Stimulated activated CD4-positive, alpha-beta T cell treated with anti-CD3 and anti-CD28 coated beads, TNF-alpha, amount 100 ng/mL, for 48 hours (primary cell): ENCODE measurements around the gene ZBTB17.
"Not testable (repeated sequence)": the region's sequence is repeated elsewhere in the genome, so short reads cannot be mapped to it uniquely, and the experiment has no call there.

Experiments used
- DNase-seq, 3 donors: peaks; one replicate each; pipeline ENCODE4 v3.0.0-alpha.2; 2020; ENCODE audit warnings: low read depth in 3 of 3

The ZBTB17 gene

DNA sequence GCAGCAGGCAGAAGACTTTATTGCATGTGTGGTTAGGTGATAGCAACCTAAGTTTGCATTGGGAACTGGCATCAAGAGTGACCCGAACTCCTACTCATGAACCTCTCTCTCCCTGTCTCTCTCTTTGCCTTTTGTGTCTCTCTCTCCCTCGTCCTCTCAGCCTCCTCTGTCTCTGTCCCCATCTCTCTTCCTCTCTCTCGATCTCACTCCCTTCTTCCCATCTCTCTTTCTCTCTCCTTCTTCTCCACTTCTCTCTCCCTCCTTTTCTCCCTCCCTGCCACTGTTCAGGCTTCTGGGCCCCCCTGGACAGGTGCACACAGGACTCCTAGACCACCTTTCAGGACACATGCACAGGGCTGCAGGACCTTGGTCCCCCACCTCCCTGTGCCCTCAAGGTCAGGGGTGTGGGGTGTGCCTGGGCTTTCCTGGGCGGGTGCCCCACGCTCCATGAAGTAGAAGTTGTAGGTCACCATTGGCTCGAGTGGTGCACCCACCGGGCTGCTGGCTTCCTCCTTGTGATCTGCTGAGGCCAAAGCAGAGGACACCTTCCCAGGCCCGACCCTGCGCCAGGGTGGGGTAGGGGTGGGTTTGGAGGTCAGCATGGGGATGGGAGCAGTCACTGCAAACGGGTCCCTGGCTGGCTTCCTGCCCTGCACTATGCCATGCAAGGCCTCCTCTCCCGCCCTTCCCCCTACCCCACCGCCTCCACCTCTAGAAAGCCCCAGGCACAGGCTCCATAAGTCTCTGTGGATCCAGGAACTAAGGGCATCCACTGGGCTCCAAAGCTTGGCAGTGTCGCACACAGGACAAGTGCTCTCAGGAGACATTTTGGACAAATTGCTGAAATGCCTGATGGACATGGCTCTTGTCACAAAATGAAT, 13.2 kb upstream of the ZBTB17 start:
- no peak for DNase-seq

DNA sequence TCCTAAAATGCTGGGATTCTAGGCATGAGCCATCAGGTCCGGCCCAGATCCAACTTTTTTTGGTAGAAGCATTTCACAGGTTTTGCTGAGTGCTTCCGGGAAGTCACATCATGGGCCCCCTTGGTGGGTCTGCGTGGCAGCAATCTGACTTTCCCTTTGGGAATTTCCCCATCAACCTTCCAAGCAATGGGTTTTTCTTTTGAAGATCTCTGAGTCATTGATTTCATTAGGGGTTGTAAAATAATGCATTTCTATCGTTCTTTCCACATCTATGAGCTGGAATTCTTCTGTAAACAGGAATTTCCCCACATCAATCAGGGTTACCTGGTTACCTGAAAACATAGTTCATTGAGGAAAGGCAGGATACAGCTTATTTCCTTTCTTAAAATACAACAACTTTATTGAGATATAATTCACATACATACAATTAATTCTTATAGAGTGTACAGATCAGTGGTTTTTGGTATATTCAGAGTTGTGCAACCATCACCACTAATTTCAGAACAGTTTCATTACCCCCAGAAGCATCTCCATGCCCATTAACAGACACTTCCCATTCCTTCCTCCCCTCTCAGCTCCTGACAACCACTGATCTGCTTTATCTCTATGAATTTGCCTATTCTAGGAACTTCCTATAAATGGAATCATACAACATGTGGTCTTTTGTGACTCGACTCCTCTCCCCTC, 9.9 kb upstream of the ZBTB17 start:
- no peak for DNase-seq

DNA sequence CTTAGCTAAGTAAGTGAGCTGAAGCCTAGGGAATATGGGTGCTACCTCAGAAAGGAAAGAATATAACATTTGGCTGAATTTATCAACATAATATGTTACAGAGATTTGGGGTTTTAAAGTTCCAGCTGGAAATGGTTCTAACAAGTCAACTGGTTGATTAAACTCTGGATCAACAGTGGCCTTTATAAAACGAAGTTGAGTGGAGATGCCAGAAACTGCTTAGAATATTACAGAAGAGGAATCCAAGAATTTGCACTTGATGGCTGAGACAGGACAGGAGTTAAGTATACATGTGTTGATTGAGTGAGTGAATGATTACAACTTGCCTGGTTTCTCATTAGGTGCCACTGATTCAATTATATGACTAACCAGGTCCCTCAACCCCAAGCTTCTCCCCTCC, 7.4 kb upstream of the ZBTB17 start:
- DNase-seq, result no peak

DNA sequence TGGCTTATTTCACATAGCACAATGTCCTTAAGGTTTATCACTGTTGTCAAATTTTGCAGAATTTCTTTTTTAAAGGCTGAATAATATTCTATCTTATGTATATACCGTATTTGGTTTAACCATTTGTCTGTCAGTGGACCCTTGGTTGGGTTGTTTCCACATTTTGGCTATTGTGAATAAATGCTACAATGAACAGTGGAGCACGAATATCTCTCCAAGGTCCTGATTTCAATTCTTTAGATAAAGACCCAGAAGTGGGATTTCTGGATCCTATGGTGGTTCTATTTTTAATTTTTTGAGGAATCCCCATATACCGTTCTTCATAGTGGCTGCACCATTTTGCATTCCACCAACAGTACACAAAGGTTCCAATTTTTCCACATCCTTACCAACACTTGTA, 5.8 kb upstream of the ZBTB17 start:
- DNase-seq, result no peak

DNA sequence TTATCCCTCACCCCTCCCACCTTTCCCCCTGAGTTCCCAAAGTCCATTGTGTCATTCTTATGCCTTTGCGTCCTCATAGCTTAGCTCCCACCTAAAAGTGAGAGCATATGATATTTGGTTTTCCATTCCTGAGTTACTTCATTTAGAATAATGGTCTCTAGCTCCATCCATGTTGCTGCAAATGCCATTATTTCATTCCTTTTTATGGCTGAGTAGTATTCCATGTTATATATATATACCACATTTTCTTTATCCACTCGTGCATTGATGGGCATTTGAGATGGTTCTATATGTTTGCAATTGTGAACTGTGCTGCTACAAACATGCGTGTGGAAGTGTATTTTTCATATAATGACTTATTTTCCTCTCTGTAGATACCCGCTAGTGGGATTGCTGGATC, 2.0 kb upstream of the ZBTB17 start:
- not testable (repeated sequence) for DNase-seq

DNA sequence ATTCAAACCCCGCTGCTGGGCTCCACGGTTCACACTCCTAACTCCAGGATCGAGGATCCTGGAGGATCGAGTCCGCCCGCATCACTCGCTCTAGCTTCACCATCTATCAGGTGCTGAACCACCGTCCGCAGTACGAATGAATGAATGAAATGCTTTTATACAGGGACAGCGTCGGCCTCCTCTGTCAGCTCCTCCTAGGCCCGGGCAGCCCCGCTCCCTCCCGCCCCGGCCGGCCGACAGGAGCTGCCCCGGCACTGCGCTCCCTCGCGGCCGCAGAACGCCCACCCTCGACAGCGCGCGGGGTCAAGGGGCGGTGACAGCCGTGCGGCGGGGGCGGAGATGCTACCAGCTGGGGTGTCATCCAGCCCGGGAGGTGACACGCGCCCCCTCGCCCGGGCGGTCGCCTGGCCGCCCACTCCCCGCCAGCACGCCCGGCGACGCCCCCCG, 520 bp downstream of the ZBTB17 start:
- peak; percentile 54 to 67 (median 57) for DNase-seq

DNA sequence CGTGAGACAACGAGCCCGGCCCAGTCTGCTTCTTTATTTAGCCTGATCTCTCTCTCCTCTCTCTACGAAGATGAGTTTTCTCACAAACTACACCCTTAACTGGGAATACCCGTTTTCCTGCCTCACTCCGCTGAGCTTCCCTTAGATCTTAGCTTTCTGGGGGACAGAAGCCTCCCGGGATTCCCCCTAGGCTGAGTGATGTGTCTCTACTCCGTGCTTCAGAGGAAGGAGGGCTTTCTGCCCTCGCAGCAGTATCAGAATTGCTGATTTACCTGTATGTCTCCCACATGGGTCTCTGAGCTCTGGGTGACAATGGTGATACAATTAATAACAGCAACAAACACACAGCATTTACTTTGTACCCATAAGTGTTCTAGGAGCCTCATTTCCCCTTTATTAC, 1.0 kb downstream of the ZBTB17 start:
- DNase-seq, result no peak

DNA sequence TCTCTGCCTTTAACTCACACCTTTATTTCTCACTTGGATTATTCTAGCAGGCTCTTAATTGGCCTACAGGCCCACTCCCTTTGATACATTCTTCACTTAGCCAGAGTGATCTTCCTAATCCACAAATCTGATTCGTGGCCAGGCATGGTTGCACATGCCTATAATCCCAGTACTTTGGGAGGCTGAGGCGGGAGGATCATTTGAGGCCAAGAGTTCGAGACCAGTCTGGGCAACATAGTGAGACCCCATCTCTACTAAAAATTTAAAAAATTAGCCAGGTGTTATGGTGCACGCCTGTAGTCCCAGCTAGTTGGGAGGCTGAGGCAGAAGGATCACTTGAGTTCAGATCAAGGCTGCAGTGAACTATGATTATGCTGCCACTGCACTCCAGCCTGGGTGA, 2.1 kb downstream of the ZBTB17 start:
- no peak for DNase-seq

DNA sequence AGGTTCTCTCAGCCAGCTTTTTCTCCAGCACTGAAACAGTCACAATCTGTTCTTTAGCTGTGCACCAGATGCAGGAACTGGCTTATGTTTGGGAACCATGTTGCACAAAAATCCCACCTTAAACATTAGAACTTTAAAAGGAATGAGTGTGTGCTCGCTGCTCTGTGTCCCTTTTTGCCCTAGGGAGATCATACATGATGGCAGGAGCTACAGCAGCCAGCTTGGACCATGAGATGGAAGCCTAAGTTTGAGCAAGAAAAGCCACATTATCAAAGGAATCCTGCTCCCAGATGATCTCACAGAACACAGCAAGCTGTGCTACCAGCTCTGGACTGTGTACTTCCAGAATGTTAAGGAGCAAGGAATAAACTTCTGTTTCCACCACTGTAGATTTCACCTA, 3.5 kb downstream of the ZBTB17 start:
- no peak for DNase-seq

DNA sequence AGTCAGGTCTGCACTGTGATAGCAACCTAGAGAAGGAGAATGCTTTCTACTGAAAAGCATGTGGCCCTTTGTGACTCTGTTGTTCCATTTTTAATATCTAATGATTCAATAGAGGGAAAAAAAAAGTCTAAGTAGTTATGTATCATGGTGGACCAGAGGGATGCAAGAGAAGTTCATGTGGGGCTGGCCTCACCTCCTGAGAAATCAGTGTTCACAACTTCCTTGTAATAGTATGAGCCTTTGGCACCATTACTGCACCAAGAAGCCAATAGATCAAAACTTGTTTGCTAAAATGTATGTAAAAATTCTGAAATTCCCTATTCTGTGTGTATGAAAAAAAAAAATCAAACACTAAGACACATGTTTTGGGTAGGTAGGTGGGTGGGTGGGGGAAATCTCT, 5.0 kb downstream of the ZBTB17 start:
- DNase-seq, result no peak

DNA sequence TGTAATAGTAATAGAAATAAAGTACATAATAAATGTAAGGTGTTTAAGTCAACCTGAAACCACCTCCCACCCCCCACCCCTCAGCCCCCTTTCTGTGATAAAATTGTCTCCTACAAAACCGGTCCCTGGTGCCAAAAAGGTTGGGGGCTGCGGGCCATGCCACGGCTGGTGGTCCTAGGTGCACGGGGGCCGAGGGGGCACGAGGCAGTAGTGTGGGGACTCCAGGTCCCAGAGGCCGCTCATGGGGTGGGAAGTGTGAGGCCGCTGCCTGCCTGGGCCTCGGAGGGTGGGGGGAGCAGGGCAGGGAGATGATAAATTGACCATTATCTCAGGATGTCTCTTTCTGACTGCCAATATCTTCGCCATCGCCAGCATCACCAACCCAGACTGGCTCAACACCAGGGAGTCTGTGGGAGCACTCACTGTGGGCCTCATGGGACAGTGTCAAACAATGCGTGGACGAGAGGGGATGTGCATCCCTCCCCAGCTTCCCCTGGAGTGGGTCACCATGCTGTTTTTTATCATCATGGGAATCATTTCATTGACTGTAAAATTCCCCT, 6.5 kb downstream of the ZBTB17 start:
- DNase-seq, result no peak

DNA sequence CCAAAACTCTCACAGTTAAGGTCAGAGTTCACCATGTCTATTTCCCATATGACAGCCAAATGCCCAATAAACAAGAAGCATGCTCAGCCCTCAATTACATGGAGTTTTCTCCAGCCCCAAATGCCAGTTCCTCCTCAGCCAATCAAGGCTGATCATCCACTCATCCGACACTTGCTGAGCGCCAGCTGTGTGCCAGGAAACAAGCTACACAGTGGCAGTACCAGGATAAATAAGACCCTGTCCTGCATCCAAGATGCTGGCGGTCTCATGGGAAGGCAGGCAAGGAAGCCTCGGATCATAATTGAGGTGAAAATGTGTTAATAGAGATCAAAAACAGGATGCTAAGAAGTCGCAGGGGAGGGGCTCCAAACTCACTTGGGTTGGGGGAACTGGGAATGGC, 7.7 kb downstream of the ZBTB17 start:
- no peak for DNase-seq

DNA sequence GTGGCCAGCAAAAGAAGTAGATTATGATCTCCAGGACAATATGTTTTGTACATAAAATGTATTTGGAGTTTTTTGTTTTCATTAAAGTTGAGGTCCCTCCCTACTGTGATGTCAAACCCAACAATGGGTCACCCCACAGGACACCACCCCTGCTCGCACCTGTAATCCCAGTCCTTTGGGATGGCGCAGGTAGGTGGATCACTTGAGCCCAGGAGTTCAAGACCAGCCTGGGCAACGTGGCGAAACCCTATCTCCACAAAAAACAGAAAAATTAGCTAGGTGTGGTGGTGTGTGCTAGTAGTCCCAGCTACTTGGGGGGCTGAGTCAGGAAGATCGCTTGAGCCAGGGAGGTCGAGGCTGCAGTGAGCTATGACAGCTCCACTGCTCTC, 9.0 kb downstream of the ZBTB17 start:
- DNase-seq, result no peak

DNA sequence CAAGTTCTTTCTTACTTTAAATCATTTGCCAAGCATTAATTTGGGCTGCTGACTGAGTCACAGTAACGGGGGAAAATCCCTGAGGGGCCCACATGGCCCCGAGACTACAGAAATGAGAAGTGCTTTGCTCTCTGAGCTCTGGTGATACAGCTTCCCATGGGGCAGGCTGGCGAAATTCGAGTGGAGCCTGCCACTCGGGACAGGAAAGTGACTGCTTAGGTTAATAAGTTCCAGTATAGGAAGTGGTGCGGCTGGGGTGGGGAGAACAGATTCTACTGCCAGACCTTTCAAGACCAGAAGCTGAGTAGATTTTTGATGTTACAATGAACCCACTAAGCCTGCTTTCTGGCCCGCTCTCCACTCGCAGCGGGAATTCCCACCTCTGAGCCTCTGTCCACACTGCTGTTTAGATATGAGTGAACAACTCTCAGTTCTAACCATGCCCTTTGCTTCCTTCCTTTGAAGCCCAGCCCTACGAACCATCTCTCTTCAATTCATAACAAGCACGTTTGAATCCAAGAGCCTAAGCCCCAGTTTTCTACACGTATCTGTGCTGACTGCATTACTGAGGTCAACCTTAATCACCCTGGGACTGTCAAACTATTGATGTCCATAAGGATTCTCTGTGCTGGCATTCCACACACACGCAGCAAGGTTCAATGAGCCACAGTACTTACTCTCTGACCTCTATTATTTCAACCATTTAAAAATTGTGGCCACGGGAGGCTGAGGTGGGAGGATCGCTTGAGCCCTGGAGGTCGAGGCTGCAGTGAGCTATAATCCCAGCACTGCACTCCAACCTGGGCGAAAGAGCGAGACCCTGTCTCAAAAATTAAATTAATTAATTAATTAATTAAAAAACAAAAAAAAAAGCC, 9.6 kb downstream of the ZBTB17 start:
- DNase-seq, result peak; percentile 63 to 87 (median 70)

DNA sequence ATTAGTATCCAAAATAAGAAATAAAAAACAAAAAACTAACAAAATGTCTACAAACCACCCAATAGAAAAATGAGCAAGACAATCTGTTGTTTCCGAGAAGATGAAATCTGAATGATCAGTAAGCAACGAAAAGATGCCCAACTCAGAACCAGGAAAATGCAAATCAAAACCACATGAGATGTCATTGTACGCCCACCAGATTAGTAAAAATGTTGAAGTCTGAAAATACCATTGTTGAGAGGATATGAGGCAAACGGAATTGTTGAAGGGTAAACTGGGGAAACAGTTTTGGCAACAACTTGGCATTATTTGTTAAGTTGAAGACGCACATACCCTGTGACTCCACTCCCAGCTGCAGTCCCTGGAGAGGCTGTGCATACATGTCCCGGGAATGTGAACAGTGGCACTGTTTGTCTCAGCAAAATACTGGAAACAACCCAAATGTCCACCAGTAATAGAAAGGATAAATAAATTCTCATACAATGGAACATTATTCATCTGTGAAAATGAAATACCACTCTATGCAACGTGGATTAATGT, 10.6 kb downstream of the ZBTB17 start:
- DNase-seq, result no peak

DNA sequence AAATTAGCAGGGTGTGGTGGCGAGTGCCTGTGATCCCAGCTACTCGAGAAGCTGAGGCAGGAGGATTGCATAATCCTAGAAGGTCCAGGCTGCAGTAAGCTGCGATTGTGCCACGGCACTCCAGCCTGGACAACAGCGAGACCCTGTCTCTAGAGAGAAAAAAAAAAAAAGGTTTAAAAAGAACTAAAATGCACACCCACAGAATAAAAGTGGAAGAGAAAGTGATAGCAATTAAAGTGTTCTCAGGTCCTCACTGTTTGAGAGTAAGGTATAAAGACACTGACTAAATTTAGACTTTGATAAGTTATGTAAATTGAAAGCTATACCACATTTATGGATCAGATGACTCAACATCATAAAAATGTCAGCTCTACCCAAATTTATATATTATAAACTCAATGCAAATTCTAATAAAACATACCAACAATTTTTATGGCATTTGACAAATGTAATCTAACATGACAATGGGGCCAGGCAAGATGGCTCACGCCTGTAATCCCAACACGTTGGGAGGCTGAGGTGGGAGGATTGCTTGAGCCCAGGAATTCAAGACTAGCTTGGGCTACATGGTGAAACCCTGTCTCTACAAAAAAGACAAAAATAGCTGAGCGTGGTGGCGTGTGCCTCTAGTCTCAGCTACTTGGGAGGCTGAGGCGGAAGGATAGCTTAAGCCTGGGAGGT, 11.8 kb downstream of the ZBTB17 start:
- no peak for DNase-seq

DNA sequence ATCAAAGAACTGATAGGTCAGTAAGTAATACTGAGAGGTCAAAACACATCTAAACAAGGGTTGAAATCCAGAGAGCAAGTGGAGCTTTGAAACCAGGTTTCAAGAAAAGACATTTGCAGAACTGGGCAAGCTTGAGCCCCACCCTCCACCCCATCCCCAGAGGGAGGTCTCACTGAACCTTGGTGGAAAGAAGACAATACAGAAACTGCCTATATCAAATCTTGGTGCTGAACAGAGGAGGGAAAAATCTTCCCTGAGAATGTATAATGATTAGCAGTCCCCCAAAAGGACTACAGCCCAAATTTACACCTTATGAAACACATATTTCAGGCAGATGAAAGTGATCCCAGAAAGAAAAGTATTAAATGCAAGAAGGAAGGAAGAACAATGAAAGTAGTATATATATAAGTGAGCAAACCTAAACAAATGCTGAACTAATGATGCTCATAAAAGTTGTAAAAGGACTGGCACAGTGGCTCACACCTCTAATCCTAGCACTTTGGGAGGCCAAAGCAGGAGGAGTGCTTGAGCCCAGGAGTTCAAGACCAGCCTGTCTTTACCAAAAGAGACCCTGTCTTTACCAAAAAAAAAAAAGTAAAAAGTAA, 12.4 kb downstream of the ZBTB17 start:
- DNase-seq, result no peak

DNA sequence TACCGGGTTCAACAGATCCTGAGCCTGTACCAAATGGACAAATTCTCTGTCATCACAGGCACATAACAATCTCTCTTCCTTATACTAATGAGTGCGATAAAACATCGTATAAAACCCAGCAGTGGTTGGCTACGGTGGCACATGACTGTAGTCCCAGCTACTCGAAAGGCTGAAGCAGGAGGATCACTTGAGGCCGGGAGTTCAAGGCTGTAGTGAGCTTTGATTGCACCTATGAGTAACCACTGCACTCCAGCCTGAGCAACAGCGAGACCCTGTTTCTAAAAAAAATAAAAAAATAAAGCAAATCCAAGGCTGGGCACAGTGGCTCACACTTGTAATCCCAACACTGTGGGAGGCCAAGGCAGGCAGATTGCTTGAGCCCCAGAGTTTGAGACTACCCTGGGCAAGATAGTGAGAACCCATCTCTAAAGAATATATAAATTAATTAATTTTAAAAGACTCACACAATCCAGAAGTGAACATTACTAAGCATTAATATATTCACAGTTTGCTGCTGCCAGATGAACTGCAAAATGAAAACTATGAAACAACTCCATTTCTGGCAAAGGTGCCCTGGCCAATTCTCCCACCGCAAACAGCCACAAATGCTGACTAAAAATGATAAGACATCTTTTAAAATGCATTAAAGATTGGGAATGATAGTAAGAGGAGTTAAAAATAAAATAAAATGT, 13.1 kb downstream of the ZBTB17 start:
- DNase-seq, result no peak

DNA sequence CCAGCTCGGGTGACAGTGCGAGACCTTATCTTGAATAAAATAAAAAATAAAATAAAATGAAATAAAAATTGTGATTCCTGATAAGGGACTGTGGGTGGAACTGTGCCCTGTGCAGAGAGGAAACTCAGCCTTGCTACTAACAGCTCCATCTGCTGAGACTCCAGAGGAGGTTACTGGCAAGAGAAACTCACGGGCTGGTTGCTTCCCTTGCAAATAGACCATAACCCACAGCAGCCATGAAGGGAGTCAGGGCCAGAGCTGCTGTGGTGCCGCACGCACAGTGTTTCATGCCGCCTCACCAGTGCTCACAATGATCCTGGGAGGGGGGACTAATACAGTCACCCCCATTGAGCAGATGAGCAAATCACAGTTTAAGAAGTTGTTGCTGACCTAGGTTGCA, 13.7 kb downstream of the ZBTB17 start:
- no peak for DNase-seq

DNA sequence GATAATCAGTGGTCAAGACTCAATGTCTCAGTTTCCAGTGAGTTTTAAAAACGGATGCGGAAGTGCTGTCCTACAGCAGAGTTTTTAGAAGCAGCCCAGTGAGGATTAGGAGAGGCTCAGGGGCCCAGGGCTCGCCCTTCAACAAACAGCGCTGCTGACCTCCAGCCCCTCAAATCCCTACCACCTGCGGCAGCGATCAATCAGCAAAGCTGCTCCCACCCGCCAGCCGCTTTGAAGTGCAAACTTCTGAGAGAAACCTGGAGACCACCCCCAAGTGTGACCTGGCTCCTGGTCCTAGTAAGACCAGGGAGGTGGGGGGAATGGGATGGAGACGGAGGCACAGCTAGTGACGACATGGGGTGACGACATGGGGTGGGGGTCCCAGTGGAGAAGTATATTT, 14.4 kb downstream of the ZBTB17 start:
- no peak for DNase-seq
